ENCODE measurements around the gene TNRC6C.
A peak's percentile ranks its signal among the peaks of the same experiment; 100 is the strongest.
"Not testable (repeated sequence)": the region's sequence is repeated elsewhere in the genome, so short reads cannot be mapped to it uniquely, and the experiment has no call there.

Gene TNRC6C

DNA sequence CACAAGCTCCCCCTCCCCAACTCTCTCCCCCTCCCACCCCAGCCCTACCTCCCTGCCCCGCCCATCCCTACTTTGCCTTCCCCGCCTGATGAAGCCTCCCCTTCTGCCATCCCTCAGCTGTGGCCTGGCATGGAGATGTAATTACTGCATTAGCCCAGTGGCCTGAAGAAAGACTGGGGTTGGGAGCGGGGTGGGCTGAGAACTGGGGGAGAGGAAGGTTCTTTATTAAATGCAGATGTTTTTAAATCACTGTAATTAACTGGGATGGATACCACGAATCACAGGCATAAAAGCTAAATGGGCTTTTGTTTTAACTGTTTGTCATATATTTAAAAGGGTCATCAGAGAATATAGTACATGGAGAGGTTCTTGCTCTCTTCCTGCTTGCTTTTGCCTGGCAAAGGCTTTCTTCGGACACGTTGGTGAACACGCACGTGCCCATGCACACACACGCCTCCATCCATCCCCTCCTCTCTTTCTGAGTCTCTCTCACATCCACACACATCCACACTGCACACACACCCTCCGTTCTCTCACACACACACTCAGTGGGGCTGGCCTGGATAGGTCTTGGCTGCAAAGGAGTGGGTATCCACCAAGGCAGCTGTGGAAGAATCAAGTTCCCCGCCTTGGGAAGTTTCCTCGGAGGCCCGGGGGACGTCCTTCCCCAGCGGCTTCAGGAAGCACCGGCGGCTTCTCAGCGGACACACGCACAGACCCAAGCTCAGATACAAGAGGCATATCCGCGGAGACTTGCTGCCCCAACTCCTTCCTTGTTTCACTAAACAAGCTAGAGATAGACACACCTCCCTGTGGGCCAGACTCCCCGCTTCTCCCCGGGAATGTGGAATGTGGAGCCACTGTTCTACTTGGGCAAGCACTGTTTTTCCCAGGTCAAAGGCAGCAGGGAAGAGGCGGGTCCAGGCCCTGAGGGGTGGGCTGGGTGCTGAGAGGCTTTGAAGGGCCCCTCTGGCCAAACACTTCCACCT is 27.4 kb upstream of the TNRC6C start:
- no peak for DNase-seq (ENCODE audit: low spot score)

DNA sequence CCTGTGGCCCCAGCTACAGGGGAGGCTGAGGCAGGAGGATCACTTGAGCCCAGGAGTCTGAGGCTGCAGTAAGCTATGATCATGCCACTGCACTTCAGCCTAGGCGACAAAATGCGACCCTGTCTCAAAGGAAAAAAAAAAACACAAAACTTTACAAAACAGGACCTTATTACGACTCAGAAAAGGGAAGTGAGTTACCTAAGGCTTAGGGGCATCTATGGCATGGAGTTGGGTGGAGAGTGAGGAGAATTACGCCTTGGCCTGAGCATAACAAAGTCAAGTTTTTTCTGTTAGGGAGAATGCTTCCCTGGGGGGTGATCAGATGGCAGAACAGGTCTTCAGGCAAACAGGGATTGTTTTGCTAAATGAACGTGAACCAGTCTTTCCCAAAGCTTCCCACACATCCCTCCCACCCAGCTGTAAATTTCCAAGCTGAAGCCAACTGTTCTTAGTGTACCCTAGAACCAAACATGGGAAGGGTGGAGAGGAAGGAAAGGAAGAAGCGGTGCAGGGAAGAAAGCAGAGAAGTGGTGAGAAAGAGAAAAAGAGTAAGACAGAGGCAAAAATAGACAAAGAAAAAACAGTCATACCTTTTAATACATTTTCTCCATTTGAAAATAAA is 24.6 kb upstream of the TNRC6C start:
- DNase-seq (ENCODE audit: low spot score) = no peak

DNA sequence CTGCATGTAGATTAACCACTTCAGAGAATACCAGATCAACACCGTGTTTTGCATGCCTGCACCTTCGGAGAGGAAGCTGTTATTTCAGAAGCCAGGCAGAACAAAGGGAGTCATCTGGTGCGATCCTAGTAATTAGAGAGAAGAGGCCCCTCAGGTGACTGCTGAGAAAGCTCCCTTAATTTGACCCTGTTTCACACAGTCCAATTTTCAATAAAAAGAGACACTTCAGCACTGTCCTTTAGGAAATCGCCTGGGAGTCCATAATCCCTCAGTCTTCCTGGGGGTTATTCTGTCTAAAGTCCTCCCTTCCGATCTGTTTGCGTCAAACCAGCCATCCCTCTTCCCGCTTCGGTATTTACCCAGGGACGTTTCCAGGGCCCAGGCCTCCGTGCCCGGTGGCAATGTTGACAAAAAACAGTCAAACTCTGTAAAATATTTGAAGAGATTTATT is 23.4 kb upstream of the TNRC6C start:
- DNase-seq (ENCODE audit: low spot score) = no peak

DNA sequence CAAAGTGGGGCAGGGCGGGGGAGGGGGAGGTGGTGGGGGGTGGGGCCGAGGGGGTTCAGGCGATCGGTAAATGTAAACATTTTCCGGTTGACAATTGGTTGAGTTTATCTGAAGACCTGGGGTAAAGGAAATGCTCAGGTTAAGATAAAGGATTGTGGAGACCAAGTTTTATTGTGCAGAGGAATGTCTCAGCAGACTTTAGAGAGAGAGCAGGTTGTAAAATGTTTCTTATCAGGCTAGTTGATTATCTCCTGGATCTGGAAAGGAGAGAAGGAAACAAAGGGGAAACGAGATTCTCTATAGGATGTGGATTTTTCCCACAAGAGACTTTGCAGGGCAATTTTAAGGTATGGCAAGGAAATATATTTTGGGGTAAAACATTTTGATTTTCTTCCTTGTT is 22.8 kb upstream of the TNRC6C start:
- not testable (repeated sequence) for DNase-seq (ENCODE audit: low spot score)

DNA sequence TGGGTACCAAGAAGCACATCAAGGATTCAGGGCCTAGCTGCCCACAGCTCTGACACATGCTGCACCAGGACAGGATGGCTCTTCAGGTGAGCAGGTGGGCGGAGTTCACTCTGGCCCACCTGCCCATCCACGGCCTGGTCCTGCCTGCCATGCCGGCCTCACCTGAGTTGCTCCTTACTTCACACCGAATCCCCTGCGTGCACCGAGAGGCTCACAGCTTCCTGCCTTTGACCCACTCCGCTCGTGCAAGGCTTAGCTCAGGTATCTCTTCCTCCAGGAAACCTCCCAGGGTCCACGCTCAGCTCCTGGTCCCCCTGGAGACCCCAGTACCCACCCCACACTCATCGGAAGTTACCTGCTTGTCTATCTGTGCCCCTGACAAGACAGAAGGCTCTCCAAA is 21.6 kb upstream of the TNRC6C start:
- no peak for DNase-seq (ENCODE audit: low spot score)

DNA sequence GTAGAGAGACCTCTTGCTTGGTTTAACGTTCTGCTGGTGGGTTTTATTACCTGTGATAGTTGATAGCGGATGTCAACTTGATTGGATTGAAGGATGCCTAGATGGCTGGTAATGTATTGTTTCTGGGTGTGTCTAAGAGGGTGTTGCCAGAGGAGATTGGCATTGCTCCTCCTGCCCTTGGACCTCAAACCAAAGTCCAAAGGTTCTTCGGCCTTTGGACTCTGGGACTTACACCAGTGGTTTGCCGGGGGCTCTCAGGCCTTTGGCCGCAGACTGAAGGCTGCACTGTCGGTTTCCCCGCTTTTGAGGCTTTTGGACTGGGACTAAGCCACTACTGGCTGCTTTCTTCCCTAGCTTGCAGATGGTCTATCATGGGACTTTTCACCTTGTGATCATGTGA is 17.5 kb upstream of the TNRC6C start:
- DNase-seq (ENCODE audit: low spot score) = no peak

DNA sequence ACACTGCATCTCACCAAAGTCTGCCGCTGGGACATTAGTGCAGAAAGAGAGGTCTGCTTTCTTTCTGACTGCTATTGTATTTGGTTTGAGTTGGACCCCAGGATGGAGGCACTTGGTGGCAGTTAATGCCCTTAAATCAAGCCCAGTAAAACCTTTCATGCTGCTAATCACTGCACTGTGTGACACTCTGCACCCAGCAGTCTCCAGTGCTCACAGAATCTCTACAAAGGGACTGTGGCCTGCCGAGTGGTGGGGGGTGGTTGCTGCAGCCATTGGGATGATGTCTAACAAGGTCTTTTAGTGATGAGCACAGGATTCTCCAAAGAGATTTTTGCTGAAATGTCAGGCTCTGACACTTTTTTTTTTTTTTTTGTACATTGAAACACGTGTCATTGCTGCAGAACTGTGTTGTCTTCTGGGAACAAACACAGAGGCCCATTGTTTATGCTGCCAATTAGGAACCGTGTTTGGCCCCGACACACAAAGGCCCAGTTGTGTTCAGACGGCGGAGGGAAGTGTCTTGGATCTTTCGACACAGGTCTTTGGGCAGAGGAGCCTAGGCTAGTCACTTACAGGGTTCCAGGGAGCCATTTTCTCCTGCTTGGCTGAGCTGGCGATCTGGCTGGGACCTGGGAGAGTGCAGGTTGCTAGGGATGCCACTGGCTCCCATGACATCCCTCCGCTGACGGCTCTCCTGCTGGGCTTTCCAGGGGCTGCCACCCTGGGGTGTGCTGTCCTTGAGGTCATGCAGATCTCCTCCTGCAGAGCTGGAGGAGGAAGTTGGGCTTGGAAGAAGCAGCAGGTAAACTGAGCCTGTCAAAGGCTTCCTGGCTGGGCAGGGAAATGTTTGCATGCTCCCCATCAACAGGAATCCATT is 16.2 kb upstream of the TNRC6C start:
- DNase-seq (ENCODE audit: low spot score) = peak; percentile 46

DNA sequence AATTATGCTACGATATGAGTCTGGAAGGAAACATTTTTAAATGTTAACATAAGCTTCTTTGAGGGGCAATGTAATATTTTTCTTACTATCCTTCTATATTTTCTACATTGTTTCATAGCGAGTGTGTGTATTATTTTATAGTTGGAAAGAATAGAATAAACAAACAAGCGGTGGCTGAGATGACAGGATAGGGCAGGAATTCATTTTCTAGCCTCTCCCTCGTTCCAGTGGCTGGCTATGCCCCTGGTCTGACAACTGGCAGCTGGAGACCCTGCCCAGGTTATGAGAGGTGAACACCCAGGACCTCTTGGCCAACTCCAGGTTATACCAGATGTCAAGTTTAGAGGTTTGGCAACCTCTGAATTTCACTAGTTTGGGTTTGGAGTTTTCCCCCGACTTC is 14.5 kb upstream of the TNRC6C start:
- no peak for DNase-seq (ENCODE audit: low spot score)

DNA sequence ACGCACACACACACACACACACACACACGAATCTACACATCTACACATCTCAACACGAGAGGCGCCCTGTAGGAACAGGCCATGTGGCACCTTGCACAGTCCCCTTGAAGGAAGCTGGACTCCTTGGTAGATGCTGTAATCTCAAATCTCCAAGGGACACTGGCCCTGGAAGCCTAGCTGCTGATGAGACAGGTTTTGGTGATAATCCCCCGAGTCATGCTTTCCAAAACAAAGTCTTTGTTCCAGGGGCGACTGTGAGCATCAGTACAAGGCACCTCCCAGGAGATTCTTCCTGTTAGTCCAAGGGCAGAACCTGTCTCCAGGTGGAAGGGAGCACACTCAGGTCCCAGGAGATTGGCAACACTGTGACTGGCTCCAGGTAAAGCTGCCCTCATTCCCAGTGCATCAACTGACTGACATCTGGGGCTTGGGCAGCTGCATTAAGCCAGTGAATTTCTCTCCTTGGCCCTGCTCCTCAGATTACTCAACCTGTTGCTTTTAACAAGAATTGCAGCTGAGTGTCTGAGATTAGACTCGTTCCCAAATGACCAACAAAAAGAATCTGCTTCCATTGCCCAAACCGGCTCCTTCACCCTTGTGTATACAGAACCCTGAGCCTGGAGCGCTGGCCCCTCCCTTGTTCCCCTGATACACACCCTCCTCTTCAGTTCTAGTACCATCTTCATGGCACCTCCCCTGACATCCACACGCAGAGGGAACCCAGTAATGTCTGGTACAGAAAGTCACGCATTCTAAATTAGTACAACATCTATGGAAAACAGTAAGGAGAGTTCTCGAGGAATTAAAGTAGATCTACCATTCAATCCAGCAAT is 13.9 kb upstream of the TNRC6C start:
- DNase-seq (ENCODE audit: low spot score) = no peak

DNA sequence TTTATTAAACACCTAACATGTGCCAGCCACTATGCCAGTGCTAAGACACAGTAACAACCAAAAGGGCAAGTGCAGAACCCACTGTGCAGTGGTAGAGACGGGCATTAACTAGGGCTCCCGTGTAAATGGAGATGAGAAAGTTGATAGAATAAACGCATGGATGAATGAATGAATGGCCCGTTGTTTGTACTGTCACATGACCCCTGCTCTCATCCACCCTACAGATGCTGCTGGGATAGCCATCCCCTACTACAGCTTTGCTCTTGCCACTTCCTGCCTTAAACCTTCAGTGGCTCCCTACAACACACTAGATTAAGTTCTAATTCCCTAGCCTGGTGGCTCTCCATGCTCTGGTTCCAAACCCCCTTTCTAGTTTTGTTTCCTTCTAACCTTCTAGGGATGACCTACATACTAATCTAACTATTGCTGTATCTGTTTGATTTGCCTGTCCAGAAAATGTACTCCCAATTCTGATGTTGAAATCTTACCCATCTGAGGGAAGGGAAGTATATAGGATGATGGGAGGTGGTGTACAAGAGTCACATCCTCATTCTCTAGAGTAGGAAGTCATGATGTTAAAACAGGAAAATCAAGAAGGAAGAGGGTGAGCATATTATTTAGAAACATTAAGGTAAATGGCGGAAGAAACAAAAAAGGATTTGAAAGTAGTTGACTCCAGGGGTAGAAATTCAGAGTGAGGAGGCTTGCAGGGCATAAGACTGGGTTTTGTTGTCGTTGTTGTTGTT is 11.4 kb upstream of the TNRC6C start:
- no peak for DNase-seq (ENCODE audit: low spot score)

DNA sequence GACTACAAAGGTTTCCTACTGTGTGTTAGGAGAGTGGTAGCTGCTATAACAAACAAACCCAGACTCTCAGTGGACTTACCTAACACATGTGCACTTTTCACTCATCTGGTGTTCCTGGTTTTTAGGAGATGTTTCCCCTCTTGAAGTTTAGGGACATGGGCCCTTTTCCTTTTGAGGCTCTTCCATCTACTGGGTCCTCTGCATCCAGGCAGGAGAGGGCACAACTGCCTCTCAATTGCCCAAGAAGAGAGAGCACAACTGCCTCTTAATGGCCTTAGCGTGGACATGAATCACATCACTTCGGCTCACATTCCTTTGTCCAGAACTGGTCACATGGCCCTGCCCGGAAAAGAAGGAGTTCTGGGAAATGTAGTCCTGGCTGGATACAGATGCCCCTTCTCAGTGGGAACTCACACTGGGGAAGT is 9.8 kb upstream of the TNRC6C start:
- peak; percentile 71 for DNase-seq (ENCODE audit: low spot score)

DNA sequence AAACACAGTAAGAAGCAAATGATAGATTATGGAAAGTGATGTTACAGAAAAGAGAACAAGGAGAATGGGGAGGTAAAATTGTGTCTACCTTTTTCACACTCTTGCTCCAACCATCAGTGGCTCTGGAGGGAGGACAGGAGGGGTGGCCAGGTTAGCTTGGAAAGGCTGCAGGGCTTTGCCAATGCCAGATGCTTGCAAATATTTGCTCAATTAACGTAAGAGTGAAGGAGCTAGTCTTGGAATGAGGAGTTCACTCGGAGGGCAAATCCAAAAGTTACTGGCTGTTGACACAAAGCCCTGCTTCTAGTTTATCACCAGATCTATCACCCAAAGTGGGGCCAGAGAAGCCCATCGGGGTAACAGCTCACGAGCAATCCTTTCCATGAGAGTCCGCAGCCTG is 7.4 kb upstream of the TNRC6C start:
- no peak for DNase-seq (ENCODE audit: low spot score)

DNA sequence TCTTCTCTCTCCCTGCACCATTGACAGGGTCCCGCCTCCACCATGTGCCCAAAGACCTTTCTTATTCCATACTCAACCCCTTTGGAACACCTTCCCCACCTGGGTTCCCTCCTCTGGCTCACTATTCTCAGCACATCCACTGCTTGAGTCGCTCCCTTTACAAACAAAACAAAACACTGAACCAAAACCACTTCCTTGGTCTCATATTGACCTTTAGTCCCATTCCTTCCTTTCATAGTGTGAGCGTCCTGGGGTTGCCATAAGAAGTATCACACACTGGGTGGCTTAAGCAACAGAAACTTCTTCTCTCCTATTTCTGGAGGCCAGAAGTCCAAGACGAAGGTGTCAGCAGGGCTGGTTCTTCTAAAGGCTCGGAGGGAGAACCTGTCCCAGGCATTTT is 6.1 kb upstream of the TNRC6C start:
- DNase-seq (ENCODE audit: low spot score) = peak; percentile 3

DNA sequence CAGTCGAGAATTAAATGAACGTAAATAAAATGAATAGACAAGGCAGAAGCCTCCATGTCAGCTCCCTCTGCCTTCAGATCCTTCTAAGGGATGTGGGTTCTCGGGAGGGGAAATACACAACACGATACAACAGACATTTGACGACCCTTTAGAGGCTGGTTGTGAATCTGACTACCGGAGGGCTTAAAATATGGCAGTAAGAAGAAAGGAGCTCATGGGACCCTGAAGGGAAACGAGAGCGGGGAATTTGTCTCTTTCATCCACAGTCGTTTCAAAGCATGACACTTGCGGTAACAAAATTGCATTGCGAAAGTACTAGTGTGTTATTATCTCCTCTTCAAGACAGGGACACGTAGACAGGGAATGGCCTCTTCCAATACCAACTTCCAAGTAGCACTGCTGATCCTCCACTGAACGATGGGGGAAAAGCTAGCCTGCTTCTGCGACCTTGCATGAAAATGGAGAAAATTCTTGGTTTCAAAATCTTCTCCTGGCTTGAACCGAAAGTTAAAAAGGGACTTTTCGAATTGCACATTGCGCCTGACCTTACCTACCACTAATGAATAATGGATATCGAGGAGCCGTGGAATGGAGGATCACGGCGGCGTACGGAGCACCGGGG is 1.2 kb upstream of the TNRC6C start:
- DNase-seq (ENCODE audit: low spot score) = peak; percentile 11

DNA sequence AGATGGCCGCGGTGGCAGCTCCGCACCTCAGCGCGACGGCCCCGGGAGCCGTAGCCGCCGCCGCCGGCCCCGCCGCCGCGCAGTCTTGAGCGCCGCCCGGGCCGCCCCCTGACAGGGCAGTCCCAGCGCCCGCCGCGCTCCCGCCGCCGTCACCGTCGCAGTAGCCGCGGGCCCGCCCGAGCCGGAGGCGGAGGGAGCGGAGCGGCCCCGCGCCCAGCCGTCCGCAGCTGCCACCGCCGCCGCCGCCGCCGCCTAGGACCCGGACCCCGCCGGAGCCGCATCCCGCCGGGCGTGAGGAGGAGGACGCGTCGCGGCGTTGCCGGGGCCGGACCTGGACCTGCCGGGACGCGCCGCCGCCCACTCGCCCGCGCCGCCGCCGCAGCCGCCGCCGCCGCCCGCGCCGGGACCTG is 218 bp downstream of the TNRC6C start:
- no peak for DNase-seq (ENCODE audit: low spot score)

DNA sequence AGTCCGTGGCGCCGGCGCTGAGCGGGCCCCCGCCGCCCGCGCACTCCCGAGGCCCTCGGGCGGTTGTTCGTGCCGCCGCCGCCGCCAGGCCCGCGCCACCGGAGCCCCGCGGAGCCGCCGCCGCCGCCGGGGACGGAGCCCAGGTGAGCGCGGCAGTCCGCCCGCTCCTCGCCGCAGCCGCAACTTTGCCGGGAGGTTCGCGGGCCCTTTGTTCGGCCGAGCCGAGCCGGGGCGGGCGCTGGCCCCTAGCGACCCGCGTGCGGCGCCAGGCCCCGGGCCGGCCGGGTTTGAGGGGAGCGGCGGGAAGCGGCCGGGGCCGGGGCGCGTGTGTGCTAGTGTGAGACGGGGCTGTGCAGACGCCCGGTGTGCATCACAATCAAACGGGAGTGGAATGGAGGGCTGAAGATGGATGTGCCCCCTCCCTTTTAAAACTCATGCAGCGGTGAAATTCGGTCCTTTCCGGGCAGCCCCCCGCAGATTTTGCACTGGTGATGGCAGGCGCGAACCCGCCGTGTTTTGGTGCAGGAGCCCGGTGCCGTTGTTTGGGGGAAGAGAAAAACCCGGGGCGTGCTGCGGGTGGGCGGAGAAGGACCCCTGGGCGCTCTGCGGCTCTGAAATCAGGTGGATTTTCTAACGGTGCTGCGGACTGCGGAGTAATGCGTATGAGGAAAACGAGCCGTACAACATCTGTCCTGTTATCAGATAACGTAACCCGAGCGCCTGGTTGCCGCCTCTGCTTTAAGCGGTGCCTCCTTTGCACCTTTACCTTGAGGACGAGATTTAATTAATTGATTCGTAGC is 823 bp downstream of the TNRC6C start:
- peak; percentile 56 for DNase-seq (ENCODE audit: low spot score)

DNA sequence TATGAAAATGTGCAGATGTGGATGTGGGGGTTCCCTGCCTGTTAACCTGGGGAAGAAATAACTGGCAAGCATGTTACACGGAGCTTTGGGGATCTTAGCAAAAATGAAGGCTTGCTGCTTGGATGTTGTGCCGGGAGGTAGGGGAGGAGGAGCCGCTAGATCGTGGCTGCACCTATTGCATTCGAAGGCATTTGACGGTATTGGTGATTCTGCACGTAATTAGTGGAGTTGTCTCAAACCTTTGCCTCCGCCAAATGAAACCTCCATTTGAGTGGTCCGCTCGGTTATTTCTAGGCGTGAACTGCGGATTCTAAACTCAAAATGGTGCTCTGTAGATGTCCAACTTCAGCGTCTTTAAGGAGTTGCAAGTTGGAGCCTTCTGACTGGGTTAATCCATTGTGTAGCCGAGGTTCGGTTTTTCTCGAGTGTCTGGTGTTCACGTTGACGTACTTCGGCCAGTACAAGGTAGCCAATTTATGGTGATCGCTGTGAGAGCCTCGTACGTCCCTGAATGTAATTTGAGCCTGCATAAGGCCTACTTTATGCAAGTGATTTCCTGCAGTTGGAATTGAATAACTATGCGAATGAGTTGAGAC is 1.5 kb downstream of the TNRC6C start:
- DNase-seq (ENCODE audit: low spot score) = peak; percentile 14

DNA sequence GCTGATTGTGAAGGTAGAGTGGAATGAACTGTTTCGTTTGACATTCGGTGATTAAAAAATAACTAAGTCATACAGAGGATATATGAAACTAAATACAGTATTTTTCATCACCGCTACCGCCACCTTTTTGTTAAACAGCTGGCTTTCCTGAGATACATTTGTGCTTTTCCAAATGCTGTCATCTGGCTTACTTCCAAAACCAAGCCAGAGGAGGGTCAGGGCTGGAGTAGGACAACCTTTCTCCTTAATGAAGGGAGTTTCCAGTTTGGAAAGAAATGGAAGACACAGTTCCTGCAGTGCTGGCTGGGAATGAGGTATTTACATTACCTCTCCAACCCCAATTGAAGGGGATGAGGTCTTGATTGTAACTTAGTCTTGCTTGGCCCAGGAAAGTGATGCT is 3.2 kb downstream of the TNRC6C start:
- DNase-seq (ENCODE audit: low spot score) = no peak

DNA sequence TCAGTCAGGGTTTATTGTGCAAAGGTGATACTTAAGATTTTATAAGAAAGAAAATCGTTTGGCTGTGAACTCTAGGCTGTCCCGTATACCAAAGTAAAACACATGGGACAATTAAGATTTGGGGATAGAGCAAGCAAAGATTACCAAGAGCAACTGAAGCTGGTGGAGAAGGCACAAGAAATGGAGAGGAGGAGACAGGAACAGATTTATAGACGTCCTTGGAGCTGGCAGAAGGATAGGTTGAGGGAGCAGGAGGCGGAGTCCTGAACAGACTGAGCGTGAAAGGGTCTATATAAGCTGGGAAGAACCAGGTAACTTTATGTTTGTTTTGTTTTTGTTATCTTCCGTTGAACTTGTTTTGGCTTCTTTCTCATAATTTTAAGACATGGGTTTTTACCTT is 3.8 kb downstream of the TNRC6C start:
- no peak for DNase-seq (ENCODE audit: low spot score)
